Stomach (tissue), 4 donors: ENCODE results near the gene CDH15.

Experiments
- CTCF ChIP-seq, 7 experiments: fragments of 450-650 bp in 4 of 7; fragments of 200-600 bp in 3 of 7; sonication (generic) in 3 of 7; IDR thresholded peaks; one replicate each; pipeline ENCODE4 v1.5.1; 2016 to 2019; ENCODE audit warnings: antibody characterized with exemption in 7 of 7, control low read depth in 2 of 7, mild to moderate bottlenecking in 1 of 7
- EP300 ChIP-seq: sonication (generic); formaldehyde crosslinking; IDR thresholded peaks from one replicate; pipeline ENCODE4 v1.6.1; 2017; ENCODE audit warnings: antibody characterized with exemption
- POLR2A ChIP-seq, 4 donors: fragments of 450-650 bp; IDR thresholded peaks; one replicate each; pipeline ENCODE4 v1.6.1; 2016; ENCODE audit warnings: antibody characterized with exemption in 4 of 4, control low read depth in 2 of 4, mild to moderate bottlenecking in 1 of 4, moderate library complexity in 1 of 4
- POLR2AphosphoS5 ChIP-seq, 3 donors: sonication (generic); formaldehyde crosslinking; IDR thresholded peaks; one replicate each; pipeline ENCODE4 v1.6.1; 2016; ENCODE audit warnings: antibody characterized with exemption in 3 of 3

- TF ChIP-seq CTCF (IDR thresholded peaks at IDR 0.05) = no peak
- no peak for TF ChIP-seq POLR2A (IDR thresholded peaks at IDR 0.05)
- no peak for TF ChIP-seq POLR2AphosphoS5 (IDR thresholded peaks at IDR 0.05)
- no peak for TF ChIP-seq EP300
Measured at GRCh38 chr16:89242795-89243200, 71.2 kb downstream of the CDH15 start.
